Measurements from ENCODE around the gene MDN1. TPM values are rescaled to one million over a fixed set of nuclear protein-coding genes. Genes with fewer than 3 reads are reported as not detected.

The MDN1 gene
- total RNA-seq, 1 experiment from 2014 or later: 117 TPM

- Histone ChIP-seq H3K56ac (ENCODE audit: insufficient read length, low read depth, low read length) (no peak overlapping the region), H3K14ac (ENCODE audit: insufficient read depth, low read length) (peak overlapping the region; percentile 96), H2AFZ (ENCODE audit: low read length) (no peak overlapping the region), H4K91ac (ENCODE audit: insufficient read length, low read depth, low read length) (no peak overlapping the region), H4K8ac (replicated peaks; ENCODE audit: insufficient read length, low read depth, low read length) (no peak overlapping the region), H2BK120ac (ENCODE audit: low read depth, low read length, poor library complexity, severe bottlenecking) (no peak overlapping the region), H4K5ac (ENCODE audit: insufficient read length, low read depth, low read length) (no peak overlapping the region), H2BK15ac (ENCODE audit: low read depth, low read length) (no peak overlapping the region), H2BK12ac (ENCODE audit: insufficient read length, low read depth, low read length) (no peak overlapping the region), H3K27me3 (ENCODE audit: insufficient read depth, low read length) (no peaks in the 10 kb centered on the region), H3K4me2 (ENCODE audit: insufficient read depth, insufficient read length, low read length) (peak overlapping the region; percentile 69), H3T11ph (ENCODE audit: low read length) (no peak overlapping the region), H2BK5ac (ENCODE audit: insufficient read length, low read length) (no peak overlapping the region), H2AK5ac (ENCODE audit: insufficient read length, low read length) (no peak overlapping the region), H3K9ac (ENCODE audit: extremely low read depth, insufficient read length, low read length) (peak overlapping the region; percentile 95), H3K27ac (ENCODE audit: insufficient read length, low read depth, low read length) (no peak overlapping the region), H2BK20ac (ENCODE audit: low read depth, low read length, poor library complexity, severe bottlenecking) (no peak overlapping the region), H3K23me2 (ENCODE audit: insufficient read length, low read depth, low read length, poor library complexity, severe bottlenecking) (peaks cover 9% of the 10 kb centered on the region), H3K4me1 (ENCODE audit: insufficient read depth, low read length) (no peaks in the 10 kb centered on the region), H4K20me1 (ENCODE audit: control insufficient read depth, insufficient read depth, insufficient read length) (no peaks in the 10 kb centered on the region), H3K23ac (ENCODE audit: insufficient read length, low read depth, low read length) (no peak overlapping the region), H3K9me3 (ENCODE audit: control insufficient read depth, low read depth, low read length) (no peaks in the 10 kb centered on the region), H3K79me2 (ENCODE audit: insufficient read depth, low read length) (peaks cover 5% of the 10 kb centered on the region; the same call in 1 of the 2 replicates), H3K79me1 (ENCODE audit: insufficient read depth, low read depth, low read length, poor library complexity, severe bottlenecking) (no peaks in the 10 kb centered on the region), H3K4ac (ENCODE audit: low read depth, low read length) (no peak overlapping the region), H3K18ac (ENCODE audit: insufficient read length, low read depth, low read length) (peak overlapping the region; percentile 90)
- no peaks in the 10 kb centered on the region for H3K9me3 Mint-ChIP-seq
- no peak for TF ChIP-seq CTCF (conservative IDR thresholded peaks at IDR 0.05)
- WGBS (ENCODE audit: extremely low coverage, insufficient read length, low lambda C conversion rate): no CpG with 5 or more reads among the region's 15 CpGs
- no peaks in the 10 kb centered on the region for H3K27me3 Mint-ChIP-seq (ENCODE audit: low read depth)
- H3K4me1 Mint-ChIP-seq: peaks cover 15 to 17% of the 10 kb centered on the region in 2 experiments; a peak in 3 of 4 replicates
- peak overlapping the region; percentile 89 to 98 for H3K4me3 Mint-ChIP-seq
- DNase-seq: no peak
- H3K36me3 Mint-ChIP-seq (ENCODE audit: insufficient read depth in 1 of 3, low read depth in 3 of 3): peaks cover 28 to 36% (median 34%) of the 10 kb centered on the region in 3 experiments
- H3K27ac Mint-ChIP-seq: peak overlapping the region; percentile 81 to 99 (median 99); a peak in 6 of 7 replicates
These were observed 10.7 kb upstream of the MDN1 start for GRCh38 chr6:89830170-89830809.
